ENCODE measurements around the gene KCNQ2. TPM values are rescaled to one million over a fixed set of nuclear protein-coding genes. Genes with fewer than 3 reads are reported as not detected.

KCNQ2 gene
- total RNA-seq, 1 experiment from 2014 or later, result 86.5 TPM

DNA sequence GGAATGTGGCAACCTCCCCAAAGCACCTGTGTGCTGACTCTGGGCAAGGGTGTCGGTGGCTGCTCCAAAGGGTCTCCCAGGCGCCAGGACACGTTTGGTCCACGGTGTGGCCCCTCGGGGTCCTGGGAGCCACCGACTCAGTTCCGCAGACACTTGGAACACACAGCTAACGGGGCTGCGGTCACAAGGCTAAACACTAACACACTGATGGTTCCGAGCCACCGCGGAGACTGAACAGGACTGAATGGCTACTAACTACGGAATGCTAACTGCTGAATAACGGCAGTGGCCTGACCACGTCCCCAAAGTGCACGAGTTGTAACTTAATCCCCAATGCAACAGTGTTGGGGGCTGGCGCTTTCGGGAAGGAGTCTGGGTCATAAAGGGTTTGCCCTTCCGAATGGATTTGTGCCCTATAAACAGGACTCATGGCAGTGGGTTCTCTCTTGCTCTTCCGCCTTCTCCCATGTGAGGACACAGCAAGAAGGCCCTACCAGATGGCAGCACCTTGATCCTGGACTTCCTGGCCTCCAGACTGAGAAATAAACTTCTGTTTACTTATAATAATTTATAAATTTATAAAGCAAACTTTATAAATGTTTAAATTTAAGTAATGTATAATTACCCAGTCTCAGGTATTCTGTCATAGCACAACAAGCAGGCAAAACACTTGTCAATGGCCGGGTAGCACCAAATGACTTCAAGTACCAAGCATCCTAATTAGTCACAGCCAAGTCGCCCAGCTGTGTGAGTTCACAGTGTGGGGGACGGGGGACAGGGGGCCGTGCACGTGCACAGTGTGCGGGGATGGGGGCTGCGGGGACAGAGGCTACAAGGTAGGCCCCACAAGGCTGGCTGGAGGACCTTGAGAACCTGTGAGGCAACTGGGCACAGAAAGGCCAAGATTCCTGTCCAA lies 28.7 kb upstream of the KCNQ2 start (continued):
- TF ChIP-seq, protein P1, sequence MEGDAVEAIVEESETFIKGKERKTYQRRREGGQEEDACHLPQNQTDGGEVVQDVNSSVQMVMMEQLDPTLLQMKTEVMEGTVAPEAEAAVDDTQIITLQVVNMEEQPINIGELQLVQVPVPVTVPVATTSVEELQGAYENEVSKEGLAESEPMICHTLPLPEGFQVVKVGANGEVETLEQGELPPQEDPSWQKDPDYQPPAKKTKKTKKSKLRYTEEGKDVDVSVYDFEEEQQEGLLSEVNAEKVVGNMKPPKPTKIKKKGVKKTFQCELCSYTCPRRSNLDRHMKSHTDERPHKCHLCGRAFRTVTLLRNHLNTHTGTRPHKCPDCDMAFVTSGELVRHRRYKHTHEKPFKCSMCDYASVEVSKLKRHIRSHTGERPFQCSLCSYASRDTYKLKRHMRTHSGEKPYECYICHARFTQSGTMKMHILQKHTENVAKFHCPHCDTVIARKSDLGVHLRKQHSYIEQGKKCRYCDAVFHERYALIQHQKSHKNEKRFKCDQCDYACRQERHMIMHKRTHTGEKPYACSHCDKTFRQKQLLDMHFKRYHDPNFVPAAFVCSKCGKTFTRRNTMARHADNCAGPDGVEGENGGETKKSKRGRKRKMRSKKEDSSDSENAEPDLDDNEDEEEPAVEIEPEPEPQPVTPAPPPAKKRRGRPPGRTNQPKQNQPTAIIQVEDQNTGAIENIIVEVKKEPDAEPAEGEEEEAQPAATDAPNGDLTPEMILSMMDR (IDR thresholded peaks at IDR 0.05 in 2 of 3, conservative IDR thresholded peaks at IDR 0.05 in 1 of 3; ENCODE audit: borderline replicate concordance in 1 of 3, insufficient read depth in 1 of 3, low read depth in 2 of 3, low read length in 2 of 3), result no peak
- no peak for TF ChIP-seq EZH2 (IDR thresholded peaks at IDR 0.05)
- TF ChIP-seq, protein P2, sequence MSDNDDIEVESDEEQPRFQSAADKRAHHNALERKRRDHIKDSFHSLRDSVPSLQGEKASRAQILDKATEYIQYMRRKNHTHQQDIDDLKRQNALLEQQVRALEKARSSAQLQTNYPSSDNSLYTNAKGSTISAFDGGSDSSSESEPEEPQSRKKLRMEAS (IDR thresholded peaks at IDR 0.05), result no peak

DNA sequence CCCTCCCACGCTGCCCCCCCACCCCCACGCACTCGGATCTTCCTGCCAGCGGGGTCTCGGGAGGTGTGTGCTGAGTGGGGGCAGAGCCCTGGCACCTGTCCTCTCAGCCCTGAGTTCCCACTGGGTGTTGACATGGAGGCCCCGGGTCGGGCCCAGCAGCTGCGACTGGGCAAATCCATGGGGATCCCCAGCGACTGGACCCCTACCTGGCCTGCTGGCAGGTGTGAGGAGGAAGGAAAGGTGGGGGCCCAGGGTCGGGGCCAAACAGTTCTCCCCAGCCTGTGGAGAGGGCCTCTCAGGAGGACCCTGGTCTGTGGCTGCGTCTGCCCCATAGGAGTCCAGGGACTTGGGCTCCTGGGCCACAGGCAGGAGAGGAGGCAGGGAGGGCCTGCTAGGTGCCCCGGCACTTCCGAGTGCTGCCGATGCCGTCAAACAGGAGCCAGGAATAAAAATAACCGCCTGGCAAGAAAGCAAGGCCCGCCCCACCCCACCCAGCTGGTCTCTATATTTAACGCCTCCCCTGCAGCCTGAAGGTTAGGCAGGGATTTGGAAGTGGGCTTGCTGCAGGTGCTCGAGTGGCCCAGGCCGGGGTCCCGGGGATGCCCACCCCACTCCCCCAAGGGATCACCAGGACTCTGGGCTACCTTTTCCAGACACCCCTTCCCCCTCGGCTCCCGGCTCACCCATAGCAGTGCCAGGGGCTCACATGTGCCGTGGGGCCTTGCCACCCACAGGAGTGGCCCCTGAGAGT lies 27.9 kb upstream of the KCNQ2 start:
- H2AFZ ChIP-seq (ENCODE audit: low read depth, low read length, poor library complexity, severe bottlenecking), result no peak overlapping the region
- H3K9me2 ChIP-seq (ENCODE audit: insufficient read depth), result no peaks in the 10 kb centered on the region
- no peaks in the 10 kb centered on the region; a peak in 1 of 4 replicates for H3K9me3 ChIP-seq (ENCODE audit: control insufficient read depth in 1 of 2, insufficient read depth in 1 of 2, low read depth in 1 of 2, low read length in 2 of 2)
- peaks cover 2 to 18% of the 10 kb centered on the region in 2 experiments; a peak in 1 of 4 replicates for H3K36me3 ChIP-seq (ENCODE audit: control insufficient read depth in 1 of 2, insufficient read depth in 2 of 2, low read length in 2 of 2)
- H3K27me3 ChIP-seq (ENCODE audit: insufficient read depth, low read length), result no peaks in the 10 kb centered on the region
- ChIA-PET RAD21 (ENCODE audit: low non-redundant PET in 1 of 2, low total read pairs in 2 of 2, uncharacterized antibody in 2 of 2, unreplicated experiment in 2 of 2) (no interaction called here), CTCF (interaction anchor here (1.0 kb wide), 1 partner anchor 38 kb away, joined by 3 read pairs; no protein-coding TSS in a partner anchor), POLR2A (no interaction called here)
- no peak for TF ChIP-seq POLR2A (IDR thresholded peaks at IDR 0.05; ENCODE audit: borderline replicate concordance, extremely low read depth, insufficient read depth, insufficient read length)
- TF ChIP-seq CBX3 (IDR thresholded peaks at IDR 0.05; ENCODE audit: low read depth), result no peak
- TF ChIP-seq SIN3A (IDR thresholded peaks at IDR 0.05; ENCODE audit: low read depth), result no peak
- no peak for TF ChIP-seq FOSL1 (IDR thresholded peaks at IDR 0.05; ENCODE audit: low read depth)
- TF ChIP-seq JUND (IDR thresholded peaks at IDR 0.05), result no peak
- no peak for TF ChIP-seq ZFX (IDR thresholded peaks at IDR 0.05)
- no peak overlapping the region for H3K9ac ChIP-seq (ENCODE audit: low read length)
- ATAC-seq (no peak), DNase-seq (ENCODE audit: low read depth, low spot score) (no peak)
- intact Hi-C loops (cut with micrococcal nuclease), result no loop called here
- H4K20me1 ChIP-seq (ENCODE audit: insufficient read depth), result no peaks in the 10 kb centered on the region
- BruUV-seq (replicated peaks), result no TSS peak
- peaks cover 23 to 43% of the 10 kb centered on the region in 2 experiments for H3K4me1 ChIP-seq (ENCODE audit: control insufficient read depth in 1 of 2, insufficient read depth in 2 of 2, low read length in 2 of 2)
- H3K79me2 ChIP-seq (ENCODE audit: insufficient read depth, low read length), result peaks cover 33% of the 10 kb centered on the region
- H3K4me2 ChIP-seq (ENCODE audit: low read length), result peak overlapping the region; percentile 95; the same call in 1 of the 2 replicates
- peak overlapping the region; percentile 15; the same call in 1 of the 2 replicates for H3K27ac ChIP-seq (ENCODE audit: low read depth, low read length)
- no peak overlapping the region for H3K4me3 ChIP-seq (replicated peaks in 1 of 2; ENCODE audit: low read depth in 1 of 2, low read length in 2 of 2)

Data from HCT116 (cell line).